Loucy (cell line): ENCODE data around the gene SMR3B.

Experiments used
- H2AFZ ChIP-seq: fragments of 200-600 bp; sonication (generic); 2 replicates; pipeline ENCODE4 v1.6.0; 2016; ENCODE audit warnings: antibody characterized with exemption, mild to moderate bottlenecking, low read length, moderate library complexity
- H3F3A ChIP-seq: fragments of 200-600 bp; 2 replicates; pipeline ENCODE4 v1.6.0; 2016; ENCODE audit warnings: antibody characterized with exemption, low read depth, mild to moderate bottlenecking
- H3K27me3 ChIP-seq: fragments of 200-600 bp; sonication (generic); 2 replicates; pipeline ENCODE4 v1.6.1; 2014; ENCODE audit warnings: low read length, mild to moderate bottlenecking; ENCODE audit not compliant: insufficient read depth, poor library complexity, severe bottlenecking
- H3K36me3 ChIP-seq: fragments of 200-600 bp; sonication (generic); 2 replicates; pipeline ENCODE4 v1.6.1; 2016; ENCODE audit warnings: low read length; ENCODE audit not compliant: insufficient read depth
- H3K4me1 ChIP-seq: fragments of 200-600 bp; sonication (generic); 2 replicates; pipeline ENCODE4 v1.5.1; 2014; ENCODE audit warnings: low read length, mild to moderate bottlenecking; ENCODE audit not compliant: insufficient read depth, poor library complexity, severe bottlenecking
- H3K4me2 ChIP-seq: fragments of 200-600 bp; sonication (generic); 2 replicates; pipeline ENCODE4 v1.6.0; 2014; ENCODE audit warnings: antibody characterized with exemption, low read length, low read depth, mild to moderate bottlenecking; ENCODE audit not compliant: poor library complexity, severe bottlenecking
- H3K4me3 ChIP-seq: fragments of 200-600 bp; sonication (generic); 2 replicates; pipeline ENCODE4 v1.5.1; 2014; ENCODE audit warnings: low read length, mild to moderate bottlenecking, mixed read lengths; ENCODE audit not compliant: poor library complexity, severe bottlenecking
- H3K79me2 ChIP-seq: fragments of 200-600 bp; sonication (generic); 2 replicates; pipeline ENCODE4 v1.6.1; 2014; ENCODE audit warnings: low read length; ENCODE audit not compliant: insufficient read depth
- H3K9ac ChIP-seq: fragments of 200-600 bp; sonication (generic); 2 replicates; pipeline ENCODE4 v1.6.0; 2014; ENCODE audit warnings: mild to moderate bottlenecking, low read depth, low read length, moderate library complexity; ENCODE audit not compliant: poor library complexity, severe bottlenecking
- H3K9me2 ChIP-seq: fragments of 200-600 bp; sonication (generic); replicated peaks from 2 replicates; pipeline ENCODE4 v1.6.1; 2016; ENCODE audit warnings: low read depth, low read length, mixed read lengths
- H3K9me3 ChIP-seq: fragments of 200-600 bp; sonication (generic); 2 replicates; pipeline ENCODE4 v1.6.1; 2014; ENCODE audit warnings: mild to moderate bottlenecking, antibody characterized with exemption, low read length, low read depth; ENCODE audit not compliant: insufficient read depth
- H4K20me1 ChIP-seq: fragments of 200-600 bp; sonication (generic); 2 replicates; pipeline ENCODE4 v1.6.0; 2014; ENCODE audit warnings: antibody characterized with exemption, low read length, mild to moderate bottlenecking; ENCODE audit not compliant: insufficient read depth, poor library complexity, severe bottlenecking
- EZH2phosphoT487 ChIP-seq: fragments of 200-600 bp; IDR thresholded peaks from 2 replicates; pipeline ENCODE4 v1.6.1; 2018; ENCODE audit warnings: antibody characterized with exemption, mild to moderate bottlenecking, moderate library complexity, borderline replicate concordance
- TF ChIP-seq, protein P1 (sequence below): fragments of 200-600 bp; sonication (generic); conservative IDR thresholded peaks from 2 replicates; pipeline ENCODE4 v1.5.1; 2014; ENCODE audit warnings: mild to moderate bottlenecking, antibody characterized with exemption, low read length

Gene SMR3B

GRCh38 chr4:70337886-70338420 is 45.0 kb upstream of the SMR3B start:
- Histone ChIP-seq H3K4me1 (no peaks in the 10 kb centered on the region), H3K9ac (no peak overlapping the region), H3K4me3 (no peak overlapping the region), H3K9me2 (no peaks in the 10 kb centered on the region), H3F3A (no peaks in the 10 kb centered on the region), H3K9me3 (no peaks in the 10 kb centered on the region), H3K27me3 (no peaks in the 10 kb centered on the region), H3K4me2 (no peak overlapping the region), H3K79me2 (no peaks in the 10 kb centered on the region), H3K36me3 (no peaks in the 10 kb centered on the region), H2AFZ (no peak overlapping the region), H4K20me1 (no peaks in the 10 kb centered on the region)
- TF ChIP-seq, protein P1, sequence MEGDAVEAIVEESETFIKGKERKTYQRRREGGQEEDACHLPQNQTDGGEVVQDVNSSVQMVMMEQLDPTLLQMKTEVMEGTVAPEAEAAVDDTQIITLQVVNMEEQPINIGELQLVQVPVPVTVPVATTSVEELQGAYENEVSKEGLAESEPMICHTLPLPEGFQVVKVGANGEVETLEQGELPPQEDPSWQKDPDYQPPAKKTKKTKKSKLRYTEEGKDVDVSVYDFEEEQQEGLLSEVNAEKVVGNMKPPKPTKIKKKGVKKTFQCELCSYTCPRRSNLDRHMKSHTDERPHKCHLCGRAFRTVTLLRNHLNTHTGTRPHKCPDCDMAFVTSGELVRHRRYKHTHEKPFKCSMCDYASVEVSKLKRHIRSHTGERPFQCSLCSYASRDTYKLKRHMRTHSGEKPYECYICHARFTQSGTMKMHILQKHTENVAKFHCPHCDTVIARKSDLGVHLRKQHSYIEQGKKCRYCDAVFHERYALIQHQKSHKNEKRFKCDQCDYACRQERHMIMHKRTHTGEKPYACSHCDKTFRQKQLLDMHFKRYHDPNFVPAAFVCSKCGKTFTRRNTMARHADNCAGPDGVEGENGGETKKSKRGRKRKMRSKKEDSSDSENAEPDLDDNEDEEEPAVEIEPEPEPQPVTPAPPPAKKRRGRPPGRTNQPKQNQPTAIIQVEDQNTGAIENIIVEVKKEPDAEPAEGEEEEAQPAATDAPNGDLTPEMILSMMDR, result no peak
- no peak for TF ChIP-seq EZH2phosphoT487

DNA sequence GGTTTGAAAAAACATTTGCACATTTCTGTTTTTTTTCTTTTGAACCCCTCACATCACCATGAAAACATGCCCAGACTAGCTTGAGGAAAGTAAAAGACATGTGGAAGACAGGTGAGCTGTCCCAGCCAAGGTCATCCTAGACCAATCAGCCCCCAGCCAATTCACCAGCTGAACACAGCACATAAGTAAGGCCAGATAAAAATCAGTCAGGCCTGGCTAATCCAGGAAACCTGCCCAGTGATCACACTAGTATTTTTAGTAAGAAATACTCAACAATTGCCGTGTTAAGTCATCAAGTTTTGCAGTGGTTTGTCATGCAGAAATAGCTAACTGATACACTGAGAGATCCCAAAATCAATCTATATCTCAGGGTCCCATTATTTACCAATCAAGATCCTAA is 26.7 kb upstream of the SMR3B start:
- Histone ChIP-seq H3F3A (no peaks in the 10 kb centered on the region), H2AFZ (no peak overlapping the region), H4K20me1 (no peaks in the 10 kb centered on the region), H3K4me1 (no peaks in the 10 kb centered on the region), H3K9ac (no peak overlapping the region), H3K9me3 (no peaks in the 10 kb centered on the region), H3K27me3 (peaks cover 4% of the 10 kb centered on the region), H3K79me2 (no peaks in the 10 kb centered on the region), H3K4me2 (no peak overlapping the region), H3K36me3 (no peaks in the 10 kb centered on the region), H3K9me2 (no peaks in the 10 kb centered on the region), H3K4me3 (no peak overlapping the region)
- TF ChIP-seq, protein P1, result no peak
- no peak for TF ChIP-seq EZH2phosphoT487

GRCh38 chr4:70359115-70359661 is 23.7 kb upstream of the SMR3B start:
- Histone ChIP-seq H3K9ac (no peak overlapping the region), H4K20me1 (no peaks in the 10 kb centered on the region), H3K27me3 (no peaks in the 10 kb centered on the region), H3K4me2 (no peak overlapping the region), H3K9me2 (no peaks in the 10 kb centered on the region), H3F3A (no peaks in the 10 kb centered on the region), H3K36me3 (no peaks in the 10 kb centered on the region), H3K9me3 (no peaks in the 10 kb centered on the region), H3K4me3 (no peak overlapping the region), H2AFZ (no peak overlapping the region), H3K79me2 (no peaks in the 10 kb centered on the region), H3K4me1 (no peaks in the 10 kb centered on the region)
- TF ChIP-seq, protein P1, result no peak
- TF ChIP-seq EZH2phosphoT487, result no peak
